Mesenchymal stem cell (in vitro differentiated cells and primary cell): Measurements from ENCODE around the gene ZNF181.

Source experiments
- DNase-seq: peaks from one replicate; pipeline ENCODE4 v3.0.0-alpha.2; 2013
- H2AFZ ChIP-seq: one replicate; pipeline ENCODE4 v1.6.1; 2013; ENCODE audit warnings: low read depth, mild to moderate bottlenecking, control low read depth, inconsistent platforms, low read length, moderate library complexity
- H2AK5ac ChIP-seq: 2 replicates; pipeline ENCODE4 v1.6.1; 2013; ENCODE audit warnings: low read length, moderate library complexity, mild to moderate bottlenecking, inconsistent platforms; ENCODE audit not compliant: severe bottlenecking
- H2BK120ac ChIP-seq: one replicate; pipeline ENCODE4 v1.6.1; 2013; ENCODE audit warnings: low read depth, mild to moderate bottlenecking, inconsistent platforms, low read length, moderate library complexity
- H2BK12ac ChIP-seq, 2 experiments: one replicate each; pipeline ENCODE4 v1.6.1; 2013; ENCODE audit warnings: inconsistent platforms in 2 of 2, low read length in 2 of 2, mild to moderate bottlenecking in 2 of 2, moderate library complexity in 2 of 2, control low read depth in 1 of 2
- H2BK15ac ChIP-seq: one replicate; pipeline ENCODE4 v1.6.1; 2013; ENCODE audit warnings: mild to moderate bottlenecking, low read depth, inconsistent platforms; ENCODE audit not compliant: poor library complexity, severe bottlenecking
- H2BK5ac ChIP-seq: 2 replicates; pipeline ENCODE4 v1.6.1; 2013; ENCODE audit warnings: low read depth, mild to moderate bottlenecking, low read length, control low read depth, inconsistent platforms; ENCODE audit not compliant: poor library complexity, severe bottlenecking
- H3K14ac ChIP-seq, 2 experiments: one replicate each; pipeline ENCODE4 v1.6.1; 2013; ENCODE audit warnings: inconsistent platforms in 2 of 2, low read length in 2 of 2, control low read depth in 1 of 2, mild to moderate bottlenecking in 1 of 2, moderate library complexity in 1 of 2
- H3K18ac ChIP-seq, 2 experiments: one replicate each; pipeline ENCODE4 v1.6.1; 2013; ENCODE audit warnings: inconsistent platforms in 2 of 2, low read length in 2 of 2, control low read depth in 1 of 2, low read depth in 1 of 2, mild to moderate bottlenecking in 1 of 2
- H3K23ac ChIP-seq, 2 experiments: one replicate each; pipeline ENCODE4 v1.6.1; 2013; ENCODE audit warnings: inconsistent platforms in 2 of 2, low read length in 2 of 2, mild to moderate bottlenecking in 2 of 2, moderate library complexity in 2 of 2, control low read depth in 1 of 2
- H3K27ac ChIP-seq: 2 replicates; pipeline ENCODE4 v1.5.1; 2013; ENCODE audit warnings: mild to moderate bottlenecking, moderate library complexity, low read length, control low read depth, inconsistent platforms; ENCODE audit not compliant: poor library complexity, severe bottlenecking
- H3K27me3 ChIP-seq, 2 experiments: 2 replicates each; pipeline versions ENCODE4 v1.6.1 to v1.7.0; 2013; ENCODE audit warnings: low read length in 2 of 2, mild to moderate bottlenecking in 2 of 2, moderate library complexity in 2 of 2, control low read depth in 1 of 2, inconsistent platforms in 1 of 2; ENCODE audit not compliant: control insufficient read depth in 1 of 2, insufficient read depth in 1 of 2
- H3K36me3 ChIP-seq, 2 experiments: 2 replicates each; pipeline versions ENCODE4 v1.6.1 to v1.7.0; 2013; ENCODE audit warnings: low read length in 2 of 2, control low read depth in 1 of 2, inconsistent platforms in 1 of 2, low read depth in 1 of 2, mild to moderate bottlenecking in 1 of 2; ENCODE audit not compliant: insufficient read depth in 2 of 2, control insufficient read depth in 1 of 2
- H3K4ac ChIP-seq, 2 experiments: one replicate each; pipeline ENCODE4 v1.6.1; 2013; ENCODE audit warnings: inconsistent platforms in 2 of 2, low read length in 2 of 2, mild to moderate bottlenecking in 2 of 2, moderate library complexity in 2 of 2, control low read depth in 1 of 2, low read depth in 1 of 2
- H3K4me1 ChIP-seq: 2 replicates; pipeline ENCODE4 v1.6.1; 2013; ENCODE audit warnings: low read depth, low read length, control low read depth; ENCODE audit not compliant: control insufficient read depth, insufficient read depth
- H3K4me2 ChIP-seq: 2 replicates; pipeline ENCODE4 v1.6.1; 2013; ENCODE audit warnings: low read length, mild to moderate bottlenecking, inconsistent platforms; ENCODE audit not compliant: poor library complexity, severe bottlenecking
- H3K4me3 ChIP-seq, 2 experiments: 2 replicates each; pipeline versions ENCODE4 v1.5.1 to v1.7.0; 2013; ENCODE audit warnings: low read length in 2 of 2, mild to moderate bottlenecking in 2 of 2, control low read depth in 1 of 2, low read depth in 1 of 2; ENCODE audit not compliant: insufficient read depth in 1 of 2
- H3K79me1 ChIP-seq: replicated peaks from 2 replicates; pipeline ENCODE4 v1.6.1; 2013; ENCODE audit warnings: mild to moderate bottlenecking, control low read depth, low read length, inconsistent platforms; ENCODE audit not compliant: poor library complexity, severe bottlenecking
- H3K9ac ChIP-seq: 2 replicates; pipeline ENCODE4 v1.7.0; 2013; ENCODE audit warnings: mild to moderate bottlenecking, low read length, moderate library complexity
- H3K9me3 ChIP-seq: 2 replicates; pipeline ENCODE4 v1.7.0; 2013; ENCODE audit warnings: mild to moderate bottlenecking, low read length; ENCODE audit not compliant: control insufficient read depth
- H4K8ac ChIP-seq: one replicate; pipeline ENCODE4 v1.6.1; 2013; ENCODE audit warnings: inconsistent platforms, mild to moderate bottlenecking, low read length, moderate library complexity
- H4K91ac ChIP-seq: one replicate; pipeline ENCODE4 v1.6.1; 2013; ENCODE audit warnings: mild to moderate bottlenecking, low read length, inconsistent platforms
- WGBS: methylation state at CpG from one replicate; pipeline ENCODE4 v1.1.7; 2013; ENCODE audit warnings: mixed read lengths; 5-methylcytosine and 5-hydroxymethylcytosine counted together

The ZNF181 gene

DNA sequence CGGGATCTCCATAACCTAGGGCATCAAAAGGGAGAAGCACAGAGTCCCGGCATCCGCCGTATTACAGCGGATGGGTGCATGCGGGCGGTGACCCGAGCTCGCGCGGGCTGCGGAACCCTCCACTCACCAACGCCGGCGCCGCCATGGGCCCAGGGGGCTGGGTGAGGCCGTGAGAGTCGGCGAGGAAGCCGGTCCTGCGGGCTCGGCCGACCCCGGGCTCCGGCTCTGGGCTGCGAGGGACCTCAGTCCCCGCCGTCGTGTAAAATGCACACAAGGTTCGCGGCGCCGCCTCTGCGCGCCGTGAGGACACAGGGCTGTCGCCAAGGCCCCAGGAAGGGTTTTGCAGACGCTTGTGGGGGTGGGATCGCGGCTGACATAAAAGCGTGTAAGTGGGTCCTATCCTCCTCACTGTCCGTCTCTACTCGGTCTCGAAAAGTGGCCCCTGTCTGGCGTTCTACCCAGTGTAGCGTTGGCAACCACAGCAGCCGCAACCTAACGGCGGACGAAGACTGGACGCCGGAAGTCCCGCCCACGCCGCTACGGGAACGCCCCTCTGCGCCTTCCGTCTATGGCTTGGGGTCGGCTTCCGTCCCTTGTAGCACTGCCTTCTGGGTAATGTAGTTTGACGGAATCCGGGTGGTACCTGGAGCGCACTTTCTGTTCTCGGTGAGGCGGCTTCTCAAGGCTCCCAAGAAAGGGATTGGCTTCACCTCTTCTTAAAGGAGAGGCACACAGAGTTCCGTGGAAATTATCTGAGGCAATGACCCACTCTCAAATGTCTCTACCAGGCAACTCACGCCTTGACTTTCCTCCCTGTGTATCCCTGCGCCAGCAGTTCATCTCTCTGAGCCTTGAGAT is 38.9 kb downstream of the ZNF181 start, which contains the start of gene ZNF599:
ZNF599 (minus strand) TSS at position 519 of the 858 bp plus-strand sequence; CDS start at position 145, 374 bp downstream.
- H3K4me3 ChIP-seq = peak within 1 kb of the TSS; percentile 90
- no peak within 1 kb of the TSS for H2BK120ac ChIP-seq
- H2BK12ac ChIP-seq = no peak within 1 kb of the TSS
- under 1% methylated on average over 55 of the region's 69 CpGs for WGBS
- peak within 1 kb of the TSS in 1 of 2 experiments; percentile 92 for H3K4ac ChIP-seq
- H3K23ac ChIP-seq = no peak within 1 kb of the TSS
- H3K27me3 ChIP-seq = no peaks in the 10 kb centered on the region
- peaks cover 25% of the 10 kb centered on the region for H3K79me1 ChIP-seq
- peak within 1 kb of the TSS; percentile 55 for H3K27ac ChIP-seq
- no peak within 1 kb of the TSS for H2AK5ac ChIP-seq
- peaks cover 27% of the 10 kb centered on the region for H3K9me3 ChIP-seq
- no peak within 1 kb of the TSS for H2BK5ac ChIP-seq
- H2AFZ ChIP-seq = peak within 1 kb of the TSS; percentile 91
- peak within 1 kb of the TSS in 1 of 2 experiments; percentile 92 for H3K14ac ChIP-seq
- H3K4me2 ChIP-seq = peak within 1 kb of the TSS; percentile 91
- peaks cover 6% of the 10 kb centered on the region for H3K4me1 ChIP-seq
- peak within 1 kb of the TSS; percentile 95 for H3K9ac ChIP-seq
- peak within 1 kb of the TSS; percentile 59 for H4K8ac ChIP-seq
- no peak within 1 kb of the TSS for H4K91ac ChIP-seq
- peak within 1 kb of the TSS; percentile 81 to 85 for H3K18ac ChIP-seq
- peak; percentile 89 for DNase-seq
- H3K36me3 ChIP-seq = peaks cover 26 to 29% of the 10 kb centered on the region in 2 experiments
- no peak within 1 kb of the TSS for H2BK15ac ChIP-seq

GRCh38 chr19:34773555-34773864 is 39.5 kb downstream of the ZNF181 start:
- no peak overlapping the region for H3K14ac ChIP-seq
- H3K9me3 ChIP-seq = peaks cover 22% of the 10 kb centered on the region
- H4K8ac ChIP-seq = no peak overlapping the region
- no peak overlapping the region for H2BK120ac ChIP-seq
- peak overlapping the region in 1 of 2 experiments; percentile 90 for H3K4me3 ChIP-seq
- peak overlapping the region; percentile 91 for H2AFZ ChIP-seq
- no peak overlapping the region for H2AK5ac ChIP-seq
- H4K91ac ChIP-seq = no peak overlapping the region
- H2BK15ac ChIP-seq = no peak overlapping the region
- no peaks in the 10 kb centered on the region for H3K27me3 ChIP-seq
- peak overlapping the region; percentile 65 for H3K4me2 ChIP-seq
- H3K23ac ChIP-seq = no peak overlapping the region
- H3K27ac ChIP-seq = no peak overlapping the region
- H3K18ac ChIP-seq = no peak overlapping the region
- 7% methylated on average over 1 of the region's 2 CpGs for WGBS
- H3K4me1 ChIP-seq = peaks cover 6% of the 10 kb centered on the region
- peaks cover 22 to 23% of the 10 kb centered on the region in 2 experiments for H3K36me3 ChIP-seq
- no peak overlapping the region for H3K4ac ChIP-seq
- peaks cover 21% of the 10 kb centered on the region for H3K79me1 ChIP-seq
- DNase-seq = no peak
- H3K9ac ChIP-seq = peak overlapping the region; percentile 95
- no peak overlapping the region for H2BK5ac ChIP-seq
- H2BK12ac ChIP-seq = no peak overlapping the region

DNA sequence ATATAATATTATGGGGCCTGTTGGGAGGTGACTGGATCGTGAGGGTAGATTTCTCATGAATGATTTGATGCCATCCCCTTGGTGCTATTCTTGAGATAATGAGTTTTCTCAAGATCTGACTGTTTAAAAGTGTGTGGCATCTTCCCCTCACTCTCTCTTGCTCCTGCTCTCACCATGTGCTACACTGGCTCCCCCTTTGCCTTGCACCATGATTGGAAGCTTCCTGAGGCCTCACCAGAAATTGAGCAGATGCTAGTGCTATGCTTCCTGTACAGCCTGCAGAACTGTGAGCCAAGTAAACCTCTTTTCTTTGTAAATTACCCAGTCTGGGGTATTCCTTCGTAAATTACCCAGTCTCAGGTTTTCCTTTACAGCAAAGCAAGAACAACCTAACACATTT is 40.8 kb downstream of the ZNF181 start:
- WGBS = 67% methylated on average over 1 of the region's 2 CpGs
- Histone ChIP-seq H3K9me3 (peaks cover 8% of the 10 kb centered on the region), H3K79me1 (peaks cover 19% of the 10 kb centered on the region), H3K4ac (no peak overlapping the region), H3K4me1 (peaks cover 6% of the 10 kb centered on the region), H2AK5ac (no peak overlapping the region), H3K27me3 (no peaks in the 10 kb centered on the region), H3K36me3 (peaks cover 10% of the 10 kb centered on the region in 2 experiments), H3K4me3 (no peak overlapping the region), H2BK15ac (no peak overlapping the region), H2BK5ac (no peak overlapping the region), H4K8ac (no peak overlapping the region), H2AFZ (no peak overlapping the region), H3K14ac (no peak overlapping the region), H3K9ac (no peak overlapping the region), H3K18ac (no peak overlapping the region), H3K4me2 (no peak overlapping the region), H2BK12ac (no peak overlapping the region), H4K91ac (no peak overlapping the region), H3K27ac (no peak overlapping the region), H3K23ac (no peak overlapping the region), H2BK120ac (no peak overlapping the region)
- no peak for DNase-seq

- Histone ChIP-seq H3K9ac (no peak overlapping the region), H4K8ac (no peak overlapping the region)
- no peak for DNase-seq
Measured at GRCh38 chr19:34778342-34778741, 44.3 kb downstream of the ZNF181 start.

More at GRCh38 chr19:34778342-34778741, 44.3 kb downstream of the ZNF181 start:
- H3K9me3 ChIP-seq = no peaks in the 10 kb centered on the region
- no peak overlapping the region for H3K14ac ChIP-seq
- H2BK120ac ChIP-seq = no peak overlapping the region
- no peak overlapping the region for H3K4ac ChIP-seq
- no peak overlapping the region for H3K23ac ChIP-seq
- no peak overlapping the region for H3K4me2 ChIP-seq
- no peak overlapping the region for H2AK5ac ChIP-seq
- no peak overlapping the region for H2BK12ac ChIP-seq
- H3K36me3 ChIP-seq = no peaks in the 10 kb centered on the region
- no peaks in the 10 kb centered on the region for H3K27me3 ChIP-seq
- no peak overlapping the region for H2BK15ac ChIP-seq
- no peaks in the 10 kb centered on the region for H3K4me1 ChIP-seq
- WGBS = 82% methylated on average over 1 of the region's 2 CpGs
- H4K91ac ChIP-seq = no peak overlapping the region
- no peak overlapping the region for H3K18ac ChIP-seq
- no peak overlapping the region for H2AFZ ChIP-seq
- H3K4me3 ChIP-seq = no peak overlapping the region
- no peaks in the 10 kb centered on the region for H3K79me1 ChIP-seq
- no peak overlapping the region for H2BK5ac ChIP-seq
- no peak overlapping the region for H3K27ac ChIP-seq
